Nephron progenitor cell (in vitro differentiated cells): ENCODE data around the gene EXOC3.

Source experiments
- DNase-seq: peaks from one replicate; pipeline ENCODE4 v3.0.0; 2021
- H3K27ac Mint-ChIP-seq: 2 replicates; pipeline ENCODE4 v1.8.0; 2021; ENCODE audit warnings: mild to moderate bottlenecking, moderate library complexity, mixed read lengths
- H3K27me3 Mint-ChIP-seq: 2 replicates; pipeline ENCODE4 v1.8.0; 2021; ENCODE audit warnings: mild to moderate bottlenecking, low read depth, mixed read lengths; ENCODE audit not compliant: poor library complexity
- H3K36me3 Mint-ChIP-seq: 2 replicates; pipeline ENCODE4 v1.8.0; 2021; ENCODE audit warnings: low read depth, mixed read lengths
- H3K4me1 Mint-ChIP-seq: 2 replicates; pipeline ENCODE4 v1.8.0; 2021; ENCODE audit warnings: mixed read lengths
- H3K4me3 Mint-ChIP-seq: 2 replicates; pipeline ENCODE4 v1.8.0; 2021; ENCODE audit warnings: mild to moderate bottlenecking, moderate library complexity, mixed read lengths
- H3K9me3 Mint-ChIP-seq: 2 replicates; pipeline ENCODE4 v1.8.0; 2021; ENCODE audit warnings: mild to moderate bottlenecking, moderate library complexity, mixed read lengths
- CTCF ChIP-seq: fragments of 200-600 bp; sonication (generic); IDR thresholded peaks from 2 replicates; pipeline ENCODE4 v1.5.0; 2021; ENCODE audit warnings: antibody characterized with exemption

EXOC3 gene

GRCh38 chr5:510521-510920, 67.5 kb downstream of the EXOC3 start:
- Mint-ChIP-seq H3K36me3 (no peaks in the 10 kb centered on the region), H3K27me3 (peaks cover 75% of the 10 kb centered on the region), H3K4me3 (no peak overlapping the region), H3K27ac (no peak overlapping the region), H3K4me1 (peaks cover 16% of the 10 kb centered on the region), H3K9me3 (no peaks in the 10 kb centered on the region)
- no peak for DNase-seq
- TF ChIP-seq CTCF, result no peak

- Mint-ChIP-seq H3K4me3 (no peak overlapping the region), H3K27ac (no peak overlapping the region), H3K4me1 (peaks cover 16% of the 10 kb centered on the region), H3K27me3 (peaks cover 76% of the 10 kb centered on the region), H3K9me3 (no peaks in the 10 kb centered on the region), H3K36me3 (no peaks in the 10 kb centered on the region)
- no peak for TF ChIP-seq CTCF
- DNase-seq, result no peak
Measured at GRCh38 chr5:511476-511875, 68.5 kb downstream of the EXOC3 start.

- no peak for DNase-seq
Measured at GRCh38 chr5:513216-514100, 70.5 kb downstream of the EXOC3 start.

GRCh38 chr5:514101-514485, 71.1 kb downstream of the EXOC3 start:
- Mint-ChIP-seq H3K9me3 (peaks cover 7% of the 10 kb centered on the region), H3K4me1 (peaks cover 16% of the 10 kb centered on the region), H3K27me3 (peaks cover 87% of the 10 kb centered on the region), H3K27ac (no peak overlapping the region), H3K36me3 (no peaks in the 10 kb centered on the region), H3K4me3 (no peak overlapping the region)
- no peak for TF ChIP-seq CTCF
- DNase-seq, result no peak

More at GRCh38 chr5:513216-514100, 70.5 kb downstream of the EXOC3 start:
- H3K4me3 Mint-ChIP-seq, result no peak overlapping the region
- peaks cover 16% of the 10 kb centered on the region for H3K4me1 Mint-ChIP-seq
- peaks cover 7% of the 10 kb centered on the region for H3K9me3 Mint-ChIP-seq
- no peak overlapping the region for H3K27ac Mint-ChIP-seq
- peaks cover 87% of the 10 kb centered on the region for H3K27me3 Mint-ChIP-seq
- H3K36me3 Mint-ChIP-seq, result no peaks in the 10 kb centered on the region
- no peak for TF ChIP-seq CTCF

GRCh38 chr5:514673-515072, 71.7 kb downstream of the EXOC3 start:
- H3K9me3 Mint-ChIP-seq, result peaks cover 7% of the 10 kb centered on the region
- DNase-seq, result no peak
- H3K27me3 Mint-ChIP-seq, result peaks cover 86% of the 10 kb centered on the region
- no peak for TF ChIP-seq CTCF
- H3K27ac Mint-ChIP-seq, result no peak overlapping the region
- no peak overlapping the region for H3K4me3 Mint-ChIP-seq
- H3K4me1 Mint-ChIP-seq, result peaks cover 16% of the 10 kb centered on the region
- no peaks in the 10 kb centered on the region for H3K36me3 Mint-ChIP-seq
